ENCODE data around the gene HOXC5.
A peak's percentile ranks its signal among the peaks of the same experiment; 100 is the strongest.

Gene HOXC5

DNA sequence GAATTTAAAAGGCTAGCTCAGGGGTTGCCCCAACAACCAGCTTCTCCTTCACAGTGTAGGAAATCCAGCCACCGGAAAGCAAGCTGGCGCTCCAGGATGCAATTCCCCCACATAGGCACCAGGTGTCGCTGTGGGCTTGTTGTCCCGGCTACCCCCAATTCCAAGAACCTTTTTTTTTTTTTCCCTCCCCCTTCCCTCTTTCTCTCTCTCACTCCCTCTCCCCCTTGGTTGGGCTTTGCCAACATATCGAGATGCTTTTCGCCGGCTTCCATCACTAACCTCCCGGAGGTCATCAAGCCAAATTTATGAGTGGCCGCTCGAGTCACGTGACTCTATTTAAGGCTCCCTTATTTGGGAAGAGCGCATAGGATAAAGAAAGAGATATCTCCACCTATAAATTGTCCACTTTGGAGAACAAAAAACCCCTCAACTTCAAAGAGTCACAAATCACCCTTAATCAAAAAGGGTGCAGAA, at the start of gene HOXC5:
Gene HOXC5, plus strand, starts transcription at position 424 of the 474 bp plus-strand sequence. CDS start 73 bp downstream, outside the sequence.
- peak; percentile 63 for DNase-seq (ENCODE audit: low spot score)

DNA sequence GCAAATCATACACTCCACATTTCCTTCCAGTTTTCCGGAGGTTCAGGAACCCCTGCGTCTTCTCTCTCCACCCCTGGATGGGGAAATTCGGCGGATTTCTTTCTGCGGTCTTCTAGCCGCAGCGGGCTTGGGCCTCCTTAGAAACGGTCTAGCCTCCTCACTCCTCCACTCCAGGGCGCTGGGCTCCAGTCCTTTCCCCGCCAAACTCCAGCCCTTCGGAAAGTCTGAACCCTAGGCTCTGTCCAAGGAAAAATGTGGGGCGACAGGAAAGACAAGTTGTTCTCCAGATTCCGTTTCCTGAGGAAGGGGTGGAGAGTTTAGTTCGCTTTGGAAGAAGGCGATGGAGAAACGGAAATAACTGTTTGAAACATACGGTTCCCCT, 49.3 kb upstream of the HOXC5 start:
- no peak for DNase-seq (ENCODE audit: low spot score)

GRCh38 chr12:53983950-53984572, 48.8 kb upstream of the HOXC5 start:
- no peak for DNase-seq (ENCODE audit: low spot score)

- peak; percentile 89 for DNase-seq (ENCODE audit: low spot score)
Observed at GRCh38 chr12:53984901-53985691, 47.8 kb upstream of the HOXC5 start, which contains the start of gene HOXC10. HOXC10 (plus strand) TSS chr12:53985146; CDS start chr12:53985260, 114 bp downstream.

DNA sequence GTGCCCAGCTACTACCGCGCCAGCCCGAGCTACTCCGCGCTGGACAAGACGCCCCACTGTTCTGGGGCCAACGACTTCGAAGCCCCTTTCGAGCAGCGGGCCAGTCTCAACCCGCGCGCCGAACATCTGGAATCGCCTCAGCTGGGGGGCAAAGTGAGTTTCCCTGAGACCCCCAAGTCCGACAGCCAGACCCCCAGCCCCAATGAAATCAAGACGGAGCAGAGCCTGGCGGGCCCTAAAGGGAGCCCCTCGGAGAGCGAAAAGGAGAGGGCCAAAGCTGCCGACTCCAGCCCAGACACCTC, 47.2 kb upstream of the HOXC5 start:
- no peak for DNase-seq (ENCODE audit: low spot score)

DNA sequence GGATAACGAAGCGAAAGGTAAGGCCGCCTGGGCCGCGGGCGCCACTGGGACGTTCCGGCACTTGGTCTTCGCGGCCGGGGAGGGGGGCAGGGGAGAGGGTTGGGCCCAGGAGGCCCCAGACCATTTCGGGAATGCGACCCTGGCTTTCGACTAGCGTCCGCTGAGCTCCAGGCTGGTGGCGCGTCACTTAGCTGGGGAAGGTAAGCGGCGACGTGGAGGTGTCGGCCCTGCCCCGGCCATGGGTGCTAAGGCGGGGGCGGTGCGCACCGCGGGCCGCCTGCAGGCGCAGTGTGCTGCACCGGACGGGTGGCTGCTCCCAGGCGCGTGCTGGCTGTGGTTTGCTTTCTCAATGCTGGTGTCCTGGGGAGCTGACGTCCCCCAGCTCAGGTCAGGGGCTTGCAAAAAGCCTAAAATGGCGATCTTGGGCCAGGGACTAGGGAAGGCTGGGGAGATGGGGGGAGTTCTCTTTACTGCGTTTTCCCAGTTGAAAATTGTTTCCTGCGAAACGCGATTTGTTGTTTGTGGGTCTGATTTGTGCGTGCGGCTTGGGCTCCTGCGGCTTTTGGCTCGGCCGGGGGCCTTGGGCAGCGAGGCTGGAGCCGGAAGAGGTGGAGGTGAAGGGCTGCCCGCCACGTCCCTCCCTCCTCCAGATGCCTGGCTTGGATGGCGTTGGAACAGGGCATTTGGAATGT, 46.7 kb upstream of the HOXC5 start:
- DNase-seq (ENCODE audit: low spot score) = no peak

- DNase-seq (ENCODE audit: low spot score) = no peak
Observed at GRCh38 chr12:53986686-53987483, 46.0 kb upstream of the HOXC5 start.

- no peak for DNase-seq (ENCODE audit: low spot score)
Observed at GRCh38 chr12:53987787-53988230, 45.0 kb upstream of the HOXC5 start.

- no peak for DNase-seq (ENCODE audit: low spot score)
Observed at GRCh38 chr12:53988541-53989226, 44.2 kb upstream of the HOXC5 start.

DNA sequence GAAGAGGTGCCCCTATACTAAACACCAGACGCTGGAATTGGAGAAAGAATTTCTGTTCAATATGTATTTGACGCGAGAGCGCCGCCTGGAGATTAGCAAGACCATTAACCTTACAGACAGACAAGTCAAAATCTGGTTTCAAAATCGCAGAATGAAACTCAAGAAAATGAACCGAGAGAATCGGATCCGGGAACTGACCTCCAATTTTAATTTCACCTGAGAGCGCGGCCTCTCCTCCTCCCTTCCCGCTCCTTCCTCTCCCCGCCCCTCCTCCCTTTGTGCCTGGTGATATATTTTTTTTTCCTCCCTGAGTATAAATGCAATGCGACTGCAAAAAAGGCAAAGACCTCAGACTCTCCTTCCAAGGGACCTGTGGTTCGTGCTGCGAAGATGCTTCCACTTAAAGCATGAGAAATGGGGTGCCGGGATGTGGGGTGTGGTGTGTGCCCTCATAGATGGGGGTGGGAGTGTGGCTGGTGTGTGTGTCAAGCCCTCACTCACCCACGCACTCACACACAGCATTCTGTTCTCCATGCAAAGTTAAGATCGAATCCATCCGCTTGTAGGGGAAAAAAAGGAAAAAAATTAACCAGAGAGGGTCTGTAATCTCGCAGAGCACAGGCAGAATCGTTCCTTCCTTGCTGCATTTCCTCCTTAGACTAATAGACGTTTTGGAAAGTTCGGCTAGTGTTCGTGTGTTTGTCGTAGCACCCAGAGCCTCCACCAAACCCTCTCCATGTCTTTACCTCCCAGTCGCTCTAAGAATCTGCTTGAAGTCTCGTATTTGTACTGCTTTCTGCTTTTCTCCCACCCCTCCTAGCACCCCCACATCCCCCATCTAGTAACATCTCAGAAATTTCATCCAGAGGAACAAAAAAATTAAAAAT, 43.4 kb upstream of the HOXC5 start:
- peak; percentile 51 for DNase-seq (ENCODE audit: low spot score)

DNA sequence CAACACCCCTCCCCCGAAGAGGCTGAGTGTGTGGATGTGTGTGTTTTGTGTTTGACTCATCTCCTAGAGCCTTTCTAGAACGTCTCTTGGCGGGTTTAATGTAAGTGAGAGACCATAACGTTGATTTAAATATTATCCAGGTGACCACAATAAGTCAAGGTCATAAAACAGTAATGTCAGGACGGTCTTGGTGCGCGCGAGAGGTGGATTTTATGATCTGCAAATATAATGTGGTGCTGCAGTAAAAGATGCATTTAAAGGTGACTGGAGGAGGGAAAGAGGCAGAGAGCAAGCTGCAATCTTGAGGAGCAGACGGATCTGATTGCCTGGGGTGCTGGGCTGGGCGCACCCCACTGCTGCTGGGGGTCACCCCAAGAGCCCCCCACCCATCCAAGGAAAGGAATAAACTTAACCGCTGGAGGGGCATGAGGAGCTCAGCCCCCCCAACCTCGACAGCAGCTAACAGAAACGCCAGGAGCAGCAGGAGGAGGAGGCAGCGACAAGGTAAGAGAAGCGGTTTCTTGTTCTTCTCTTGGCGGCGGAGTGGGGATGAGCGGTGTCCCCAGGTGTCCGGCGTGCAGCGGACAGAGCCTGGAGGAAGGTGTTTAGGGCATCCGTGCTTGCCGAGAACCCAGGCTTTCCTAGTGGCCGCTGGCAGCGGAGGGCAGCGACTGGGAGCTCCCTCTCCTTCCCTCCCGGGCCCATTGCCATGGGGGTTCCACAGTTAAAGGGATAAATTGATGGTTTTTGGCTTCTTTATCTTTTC, 42.4 kb upstream of the HOXC5 start:
- no peak for DNase-seq (ENCODE audit: low spot score)

GRCh38 chr12:53991077-53991460, 41.8 kb upstream of the HOXC5 start:
- no peak for DNase-seq (ENCODE audit: low spot score)

- no peak for DNase-seq (ENCODE audit: low spot score)
Observed at GRCh38 chr12:53992377-53992889, 40.4 kb upstream of the HOXC5 start.

DNA sequence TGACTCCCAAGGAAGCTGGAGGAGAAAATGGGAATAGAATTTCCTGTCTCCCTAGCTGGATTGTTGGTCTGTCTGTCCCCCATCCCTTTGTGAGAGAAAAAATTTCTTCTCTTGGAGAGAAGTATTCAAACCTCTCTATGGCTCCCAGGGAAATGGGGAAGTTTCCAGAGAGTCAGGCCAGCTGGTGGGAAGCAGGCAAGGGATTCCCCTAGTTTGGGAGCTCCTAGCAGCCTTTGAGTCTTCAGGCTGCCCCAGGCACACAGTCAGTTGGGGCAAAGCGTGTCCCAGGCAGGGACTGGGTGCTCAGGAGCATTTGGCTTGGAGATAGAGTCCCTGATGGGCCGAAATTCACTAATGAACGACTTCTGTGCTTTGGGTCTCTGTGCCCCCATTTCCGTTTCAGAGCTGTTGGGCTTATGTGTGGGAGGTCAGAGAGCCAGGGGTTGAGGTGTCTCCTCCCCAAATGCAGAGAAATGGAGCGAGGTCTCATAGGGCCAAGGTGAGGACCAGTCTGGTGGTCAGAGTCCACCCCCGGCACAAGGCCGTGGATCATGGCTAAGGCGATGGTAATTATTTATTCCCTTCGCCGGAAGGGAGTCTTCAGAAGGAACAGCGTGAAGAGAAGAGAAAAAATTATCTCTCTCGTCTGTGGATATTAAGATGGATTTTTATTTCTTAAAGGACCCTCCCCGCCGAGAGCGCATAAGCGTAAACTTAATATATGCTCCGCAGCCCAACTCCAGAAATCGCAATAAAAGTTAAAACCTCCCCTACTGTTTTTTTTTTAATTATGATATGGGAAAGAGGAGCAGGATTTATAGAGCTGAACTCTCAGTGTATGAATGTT, 39.5 kb upstream of the HOXC5 start:
- DNase-seq (ENCODE audit: low spot score) = no peak

DNA sequence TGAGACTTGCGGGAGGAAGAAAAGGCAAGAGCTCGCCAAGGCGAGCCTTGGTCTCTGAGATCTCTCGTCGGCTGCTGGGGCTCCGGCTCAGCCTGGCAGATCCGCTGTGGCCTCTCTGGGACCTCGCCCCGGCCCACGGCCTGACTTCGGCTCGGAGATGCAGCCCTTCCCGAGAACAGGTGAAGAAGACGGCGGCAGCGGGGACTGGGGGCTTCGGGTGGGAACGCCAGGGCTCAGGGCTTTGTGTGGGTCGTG, 38.9 kb upstream of the HOXC5 start:
- no peak for DNase-seq (ENCODE audit: low spot score)

DNA sequence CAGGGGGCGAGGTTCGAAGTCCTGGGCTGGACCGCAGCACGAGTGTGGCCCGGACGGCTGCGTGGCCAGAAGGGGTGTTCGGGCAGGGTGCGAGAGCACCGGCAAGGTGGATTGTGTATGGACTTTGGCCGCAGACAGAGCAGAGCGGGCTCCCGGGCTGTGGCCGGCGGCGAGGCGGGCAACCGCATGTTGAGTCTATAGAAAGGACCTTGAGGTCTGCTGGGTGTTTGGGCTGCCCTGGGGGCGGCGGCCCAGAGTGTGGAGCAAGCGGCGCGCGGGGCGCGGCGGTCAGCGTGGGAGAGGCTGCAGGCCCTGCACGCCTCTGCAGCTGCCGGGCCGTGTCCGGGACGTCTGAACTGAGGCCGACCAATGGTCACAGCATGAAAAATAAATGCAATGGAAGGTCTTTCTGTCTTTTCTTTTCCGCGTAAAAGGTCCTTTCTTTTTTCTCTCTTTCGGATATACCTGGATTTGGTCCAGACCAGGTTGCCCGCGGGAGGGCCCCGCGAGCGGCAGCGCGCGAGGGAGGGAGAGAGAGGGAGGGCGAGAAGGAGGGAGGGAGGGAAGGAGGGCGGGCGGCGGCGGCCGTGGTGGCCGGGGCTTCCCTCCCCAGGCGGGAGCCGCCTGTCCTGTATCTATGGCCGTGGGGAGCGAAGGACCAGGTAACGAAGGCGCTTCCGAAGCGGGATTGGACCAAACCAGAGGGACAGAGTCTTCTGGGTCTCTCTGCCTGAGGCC, 38.4 kb upstream of the HOXC5 start:
- DNase-seq (ENCODE audit: low spot score) = no peak

GRCh38 chr12:53995002-53995377, 37.9 kb upstream of the HOXC5 start:
- DNase-seq (ENCODE audit: low spot score) = no peak
